Fibroblast of lung (primary cell): ENCODE data around the gene PRLR.

ENCODE experiments used
- CTCF ChIP-seq, 2 donors: IDR thresholded peaks in 1 of 2; conservative IDR thresholded peaks in 1 of 2; 1 replicate in 1 of 2; 2 replicates in 1 of 2; pipeline ENCODE4 v1.5.1; 2011 to 2012; ENCODE audit warnings: low read length in 2 of 2, control low read depth in 1 of 2, inconsistent platforms in 1 of 2, low read depth in 1 of 2, mild to moderate bottlenecking in 1 of 2
- EZH2 ChIP-seq: IDR thresholded peaks from 2 replicates; pipeline ENCODE4 v1.5.1; 2012; ENCODE audit warnings: low read length, control low read depth, mild to moderate bottlenecking; ENCODE audit errors: missing control alignments

GRCh38 chr5:35095366-35095765, 134.9 kb downstream of the PRLR start:
- TF ChIP-seq EZH2 (no peak), CTCF (conservative IDR thresholded peaks at IDR 0.05 in 1 of 2, IDR thresholded peaks at IDR 0.05 in 1 of 2; ENCODE audit: low read depth in 1 of 2, low read length in 2 of 2) (no peak)
